Hepatic stellate cell (primary cell): ENCODE data around the gene PIP4K2C.
A peak's percentile ranks its signal among the peaks of the same experiment; 100 is the strongest.
"Not testable (repeated sequence)": the region's sequence is repeated elsewhere in the genome, so short reads cannot be mapped to it uniquely, and the experiment has no call there.

Source experiments
- DNase-seq: peaks from one replicate; pipeline ENCODE4 v3.0.0; 2011; ENCODE audit warnings: low spot score

Gene PIP4K2C

GRCh38 chr12:57609781-57610553, 19.0 kb downstream of the PIP4K2C start:
- DNase-seq, result no peak

GRCh38 chr12:57610554-57611107, 19.6 kb downstream of the PIP4K2C start:
- peak; percentile 40 for DNase-seq

GRCh38 chr12:57611108-57611826, 20.3 kb downstream of the PIP4K2C start, which contains the start of gene ARHGEF25:
TSS of gene ARHGEF25 (plus strand) at chr12:57611435. CDS start at chr12:57611895, 460 bp downstream.
- DNase-seq, result peak; percentile 90

GRCh38 chr12:57611827-57612710, 21.1 kb downstream of the PIP4K2C start:
- no peak for DNase-seq

GRCh38 chr12:57612711-57613426, 21.9 kb downstream of the PIP4K2C start:
- no peak for DNase-seq

- DNase-seq, result no peak
These were observed 22.6 kb downstream of the PIP4K2C start for GRCh38 chr12:57613427-57614109.

- DNase-seq, result peak; percentile 69
These were observed 23.4 kb downstream of the PIP4K2C start for GRCh38 chr12:57614178-57614947.

GRCh38 chr12:57614948-57615500, 24.0 kb downstream of the PIP4K2C start:
- DNase-seq, result no peak

- DNase-seq, result no peak
These were observed 24.6 kb downstream of the PIP4K2C start for GRCh38 chr12:57615637-57616036.

GRCh38 chr12:57616383-57617101, 25.6 kb downstream of the PIP4K2C start:
- peak; percentile 66 for DNase-seq

GRCh38 chr12:57617942-57618341, 26.9 kb downstream of the PIP4K2C start:
- DNase-seq, result no peak

GRCh38 chr12:57618431-57618830, 27.4 kb downstream of the PIP4K2C start:
- DNase-seq, result not testable (repeated sequence)

GRCh38 chr12:57618966-57619433, 28.0 kb downstream of the PIP4K2C start:
- DNase-seq, result no peak

- no peak for DNase-seq
These were observed 28.6 kb downstream of the PIP4K2C start for GRCh38 chr12:57619434-57620244.

GRCh38 chr12:57620245-57620935, 29.4 kb downstream of the PIP4K2C start:
- DNase-seq, result no peak

- peak; percentile 42 for DNase-seq
These were observed 30.0 kb downstream of the PIP4K2C start for GRCh38 chr12:57620936-57621496.
